GM12878 (cell line): ENCODE data around the gene DUSP10. TPM values are rescaled to one million over a fixed set of nuclear protein-coding genes. Genes with fewer than 3 reads are reported as not detected.

ENCODE experiments used
- ATF7 ChIP-seq: fragments of 450-650 bp; IDR thresholded peaks from 2 replicates; pipeline ENCODE4 v1.6.1; 2016; ENCODE audit warnings: low read depth, mild to moderate bottlenecking
- BACH1 ChIP-seq: fragments of 450-650 bp; IDR thresholded peaks from 2 replicates; pipeline ENCODE4 v1.6.1; 2017; ENCODE audit warnings: mild to moderate bottlenecking, borderline replicate concordance
- CREB1 ChIP-seq: IDR thresholded peaks from 2 replicates; pipeline ENCODE4 v1.6.1; 2012; ENCODE audit warnings: low read depth, mild to moderate bottlenecking, inconsistent platforms
- GABPA ChIP-seq: IDR thresholded peaks from 2 replicates; pipeline ENCODE4 v1.6.1; 2014; ENCODE audit warnings: antibody characterized with exemption, low read depth, mild to moderate bottlenecking, inconsistent platforms
- HDGF ChIP-seq: fragments of 450-650 bp; IDR thresholded peaks from 2 replicates; pipeline ENCODE4 v1.6.1; 2016; ENCODE audit warnings: antibody characterized with exemption
- IKZF2 ChIP-seq, 2 experiments: fragments of 450-650 bp; IDR thresholded peaks; 2 replicates each; pipeline ENCODE4 v1.6.1; 2017; ENCODE audit warnings: mild to moderate bottlenecking in 2 of 2, moderate library complexity in 2 of 2
- JUNB ChIP-seq: IDR thresholded peaks from 2 replicates; pipeline ENCODE4 v1.6.1; 2016; ENCODE audit warnings: antibody characterized with exemption, mild to moderate bottlenecking
- MEF2A ChIP-seq: IDR thresholded peaks from 2 replicates; pipeline ENCODE4 v1.6.1; 2011; ENCODE audit warnings: low read depth, mild to moderate bottlenecking, low read length, moderate library complexity; ENCODE audit not compliant: insufficient read depth
- MLLT1 ChIP-seq: fragments of 450-650 bp; IDR thresholded peaks from 2 replicates; pipeline ENCODE4 v1.6.1; 2016; ENCODE audit warnings: mild to moderate bottlenecking
- MTA2 ChIP-seq: fragments of 450-650 bp; IDR thresholded peaks from 2 replicates; pipeline ENCODE4 v1.6.1; 2016; ENCODE audit warnings: low read depth, mild to moderate bottlenecking, moderate library complexity
- MXI1 ChIP-seq: fragments of 150-350 bp; IDR thresholded peaks from 2 replicates; pipeline ENCODE4 v1.6.1; 2011; ENCODE audit warnings: low read depth, mild to moderate bottlenecking, inconsistent platforms, low read length, improper control_type of control experiment
- NBN ChIP-seq: fragments of 450-650 bp; IDR thresholded peaks from 2 replicates; pipeline ENCODE4 v1.6.1; 2016
- NFIC ChIP-seq: IDR thresholded peaks from 2 replicates; pipeline ENCODE4 v1.6.1; 2012; ENCODE audit warnings: low read depth, mild to moderate bottlenecking, inconsistent platforms, low read length, moderate library complexity
- RELB ChIP-seq: fragments of 450-650 bp; IDR thresholded peaks from 2 replicates; pipeline ENCODE4 v1.6.1; 2017; ENCODE audit warnings: low read depth, mild to moderate bottlenecking, moderate library complexity
- SREBF2 ChIP-seq: IDR thresholded peaks from 2 replicates; pipeline ENCODE4 v1.6.1; 2012; ENCODE audit warnings: mild to moderate bottlenecking, low read length
- TBL1XR1 ChIP-seq: IDR thresholded peaks from 2 replicates; pipeline ENCODE4 v1.6.1; 2012; ENCODE audit warnings: low read depth, low read length, improper control_type of control experiment
- TCF3 ChIP-seq: IDR thresholded peaks from 2 replicates; pipeline ENCODE4 v1.6.1; 2012; ENCODE audit warnings: low read depth, mild to moderate bottlenecking, low read length, borderline replicate concordance; ENCODE audit not compliant: insufficient read depth
- YY1 ChIP-seq: IDR thresholded peaks from 2 replicates; pipeline ENCODE4 v1.6.1; 2011; ENCODE audit warnings: low read depth, mild to moderate bottlenecking, low read length
- ZBED1 ChIP-seq: IDR thresholded peaks from 2 replicates; pipeline ENCODE4 v1.6.1; 2016; ENCODE audit warnings: borderline replicate concordance
- ZNF24 ChIP-seq: fragments of 450-650 bp; IDR thresholded peaks from 2 replicates; pipeline ENCODE4 v1.6.1; 2017; ENCODE audit warnings: antibody characterized with exemption, mild to moderate bottlenecking
- polyA plus RNA-seq, 11 experiments: library from polyadenylated mRNA; depleted of rRNA in 4 of 11; unstranded in 6 of 11; stranded (reverse) in 5 of 11; fragments of >200 nt; fragmentation: Nextera tagmentation in 4 of 11; fragmentation: Illumina TruSeq in 1 of 11; extraction: Ambion mirVana in 4 of 11; extraction: Trizol in 1 of 11; gene quantifications; 1 replicate in 1 of 11; 2 replicates in 10 of 11; pipeline versions ENCODE4 v1.2.1 to v1.2.3, GENCODE V29; 2011 to 2016; ENCODE audit warnings: inconsistent platforms in 2 of 11, missing spikeins in 2 of 11, low read depth in 1 of 11
- total RNA-seq, 4 experiments: library from RNA; depleted of rRNA in 3 of 4; stranded (reverse); fragments of >200 nt in 3 of 4; fragmentation: Illumina TruSeq in 1 of 4; extraction: Trizol in 1 of 4; gene quantifications; 2 replicates each; pipeline versions ENCODE4 v1.2.1 to v1.2.3, GENCODE V29; 2013 to 2021

Gene DUSP10
- total and polyA plus RNA-seq, 10 of the 15 experiments (the other 5 are each of a cell fraction or from before 2014, with no cell fraction given): 20.3 to 38.4 (median 27.8) TPM

GRCh38 chr1:221725735-221726672 is 15.9 kb downstream of the DUSP10 start (continued):
- TF ChIP-seq RELB (peak; percentile 77), MTA2 (peak; percentile 17; the same call in 1 of the 2 replicates), CREB1 (no peak), TCF3 (no peak), NFIC (peak; percentile 48; the same call in 1 of the 2 replicates), JUNB (peak; percentile 69), NBN (peak; percentile 64; the same call in 1 of the 2 replicates), GABPA (0 out of 2 replicates have a peak, but pooled peaks have one; percentile 14), TBL1XR1 (no peak), SREBF2 (no peak), MEF2A (0 out of 2 replicates have a peak, but pooled peaks have one; percentile 5), BACH1 (no peak), YY1 (peak; percentile 90), HDGF (peak; percentile 73; the same call in 1 of the 2 replicates), MXI1 (peak; percentile 15; the same call in 1 of the 2 replicates), ATF7 (0 out of 2 replicates have a peak, but pooled peaks have one; percentile 31), MLLT1 (0 out of 2 replicates have a peak, but pooled peaks have one; percentile 28), ZBED1 (no peak), ZNF24 (no peak), IKZF2 (IDR thresholded peaks at IDR 0.05) (peak; percentile 17 to 52; a peak in 1 of 4 replicates)
